Measurements from ENCODE around the gene CRPPA.

- no peak for TF ChIP-seq RNF219 (CRISPR knock-in tag; IDR thresholded peaks at IDR 0.05)
- TF ChIP-seq CTCF (CRISPR knock-in tag; IDR thresholded peaks at IDR 0.05), result no peak
- no peak for TF ChIP-seq ZNF674 (CRISPR knock-in tag; IDR thresholded peaks at IDR 0.05; ENCODE audit: low read depth)
- no peak for TF ChIP-seq EZH2 (conservative IDR thresholded peaks at IDR 0.05; ENCODE audit: low read depth, low read length)
- no peak for TF ChIP-seq SNAPC4 (CRISPR knock-in tag; IDR thresholded peaks at IDR 0.05)
- no peak for TF ChIP-seq ZC3H4 (CRISPR knock-in tag; IDR thresholded peaks at IDR 0.05; ENCODE audit: borderline replicate concordance)
- no peak for TF ChIP-seq ZFP41 (CRISPR knock-in tag; IDR thresholded peaks at IDR 0.05; ENCODE audit: borderline replicate concordance)
- TF ChIP-seq SKIL (CRISPR knock-in tag; IDR thresholded peaks at IDR 0.05; ENCODE audit: borderline replicate concordance), result no peak
- no peak for TF ChIP-seq KLF16 (CRISPR knock-in tag; IDR thresholded peaks at IDR 0.05)
These were observed 3.4 kb downstream of the CRPPA start for GRCh38 chr7:16417906-16418305.
